GM12801 (cell line): ENCODE measurements around the gene HENMT1.

Experiments
- CTCF ChIP-seq: IDR thresholded peaks from one replicate; pipeline ENCODE4 v1.5.1; 2011; ENCODE audit warnings: control low read depth; ENCODE audit not compliant: insufficient read length; ENCODE audit errors: extremely low read depth

The HENMT1 gene

GRCh38 chr1:108600504-108600903, 60.4 kb downstream of the HENMT1 start:
- TF ChIP-seq CTCF: no peak

- TF ChIP-seq CTCF: no peak
Measured at GRCh38 chr1:108598340-108598739, 62.6 kb downstream of the HENMT1 start.
